HepG2 (cell line): ENCODE results near the gene CDYL2. TPM values are rescaled to one million over a fixed set of nuclear protein-coding genes. Genes with fewer than 3 reads are reported as not detected.

ENCODE experiments used
- ARNTL ChIP-seq: sonication (generic); formaldehyde crosslinking; IDR thresholded peaks from 2 replicates; pipeline ENCODE4 v1.4.0; 2020; ENCODE audit warnings: mild to moderate bottlenecking, missing genetic modification reagents
- ATF1 ChIP-seq: IDR thresholded peaks from 2 replicates; pipeline ENCODE4 v1.6.1; 2016; ENCODE audit warnings: mild to moderate bottlenecking, control low read depth
- CCDC6 ChIP-seq: sonication (generic); formaldehyde crosslinking; IDR thresholded peaks from 2 replicates; pipeline ENCODE4 v1.8.1; 2022; ENCODE audit warnings: mild to moderate bottlenecking, missing genetic modification reagents, moderate library complexity
- ELF4 ChIP-seq: sonication (generic); formaldehyde crosslinking; IDR thresholded peaks from 2 replicates; pipeline ENCODE4 v1.5.0; 2020; ENCODE audit warnings: missing genetic modification reagents, mild to moderate bottlenecking, moderate library complexity, borderline replicate concordance
- ETV6 ChIP-seq: sonication (generic); formaldehyde crosslinking; conservative IDR thresholded peaks from 2 replicates; pipeline ENCODE4 v1.4.0; 2020; ENCODE audit warnings: missing genetic modification reagents
- GABPB1 ChIP-seq: IDR thresholded peaks from 2 replicates; pipeline ENCODE4 v1.6.1; 2016; ENCODE audit warnings: mild to moderate bottlenecking, missing genetic modification reagents, moderate library complexity, missing compliant biosample characterization
- IRF1 ChIP-seq: sonication (generic); formaldehyde crosslinking; IDR thresholded peaks from 2 replicates; pipeline ENCODE4 v1.4.0; 2020; ENCODE audit warnings: low read depth, mild to moderate bottlenecking, missing genetic modification reagents
- NR2F2 ChIP-seq: IDR thresholded peaks from 2 replicates; pipeline ENCODE4 v1.6.1; 2012; ENCODE audit warnings: low read depth, inconsistent platforms, borderline replicate concordance
- SIN3A ChIP-seq: IDR thresholded peaks from 2 replicates; pipeline ENCODE4 v1.6.1; 2011; ENCODE audit warnings: low read depth, mild to moderate bottlenecking, control low read depth, low read length, borderline replicate concordance
- SOX6 ChIP-seq, 2 experiments: fragments of 450-650 bp in 1 of 2; sonication (generic) in 1 of 2; formaldehyde crosslinking in 1 of 2; IDR thresholded peaks; 2 replicates each; pipeline versions ENCODE4 v1.4.0 to v1.6.1; 2017 to 2020; ENCODE audit warnings: antibody characterized with exemption in 1 of 2, mild to moderate bottlenecking in 1 of 2, missing genetic modification reagents in 1 of 2
- STAG1 ChIP-seq: sonication (generic); formaldehyde crosslinking; IDR thresholded peaks from 2 replicates; pipeline ENCODE4 v1.4.0; 2020; ENCODE audit warnings: missing genetic modification reagents
- TP53 ChIP-seq: sonication (generic); formaldehyde crosslinking; conservative IDR thresholded peaks from 2 replicates; pipeline ENCODE4 v1.4.0; 2020; ENCODE audit warnings: missing genetic modification reagents
- ZFP82 ChIP-seq: sonication (generic); formaldehyde crosslinking; IDR thresholded peaks from 2 replicates; pipeline ENCODE4 v1.5.1; 2020; ENCODE audit warnings: mild to moderate bottlenecking, missing genetic modification reagents, borderline replicate concordance
- ZKSCAN5 ChIP-seq: sonication (generic); formaldehyde crosslinking; IDR thresholded peaks from 2 replicates; pipeline ENCODE4 v1.5.1; 2020; ENCODE audit warnings: mild to moderate bottlenecking, missing genetic modification reagents
- ZNF317 ChIP-seq: sonication (generic); formaldehyde crosslinking; IDR thresholded peaks from 2 replicates; pipeline ENCODE4 v1.5.0; 2020; ENCODE audit warnings: mild to moderate bottlenecking, missing genetic modification reagents
- ZNF558 ChIP-seq: sonication (generic); formaldehyde crosslinking; IDR thresholded peaks from 2 replicates; pipeline ENCODE4 v1.9.0; 2022; ENCODE audit warnings: mild to moderate bottlenecking, missing genetic modification reagents, borderline replicate concordance
- ZNF576 ChIP-seq: sonication (generic); formaldehyde crosslinking; IDR thresholded peaks from 2 replicates; pipeline ENCODE4 v1.4.0; 2020; ENCODE audit warnings: mild to moderate bottlenecking, missing genetic modification reagents
- ZNF605 ChIP-seq: sonication (generic); formaldehyde crosslinking; IDR thresholded peaks from 2 replicates; pipeline ENCODE4 v1.8.0; 2022; ENCODE audit warnings: mild to moderate bottlenecking, missing genetic modification reagents
- ZNF709 ChIP-seq: sonication (generic); formaldehyde crosslinking; IDR thresholded peaks from 2 replicates; pipeline ENCODE4 v1.5.0; 2020; ENCODE audit warnings: mild to moderate bottlenecking, missing genetic modification reagents
- polyA plus RNA-seq, 8 experiments: library from polyadenylated mRNA; depleted of rRNA in 3 of 8; stranded (reverse) in 7 of 8; unstranded in 1 of 8; fragments of >200 nt; fragmentation: Illumina TruSeq in 4 of 8; extraction: Trizol in 4 of 8; gene quantifications; 2 replicates each; pipeline versions ENCODE4 v1.2.1 to v1.2.3, GENCODE V29; 2011 to 2016; ENCODE audit warnings: low read depth in 4 of 8, missing spikeins in 1 of 8, mixed read lengths in 1 of 8; ENCODE audit not compliant: insufficient read depth in 1 of 8
- total RNA-seq, 5 experiments: library from RNA; depleted of rRNA; stranded (reverse); fragments of >200 nt; fragmentation: Illumina TruSeq; extraction: Trizol; gene quantifications; 2 replicates each; pipeline ENCODE4 v1.2.3, GENCODE V29; 2016; ENCODE audit warnings: low read depth in 1 of 5
- TF ChIP-seq, protein P1 (sequence below): sonication (generic); formaldehyde crosslinking; IDR thresholded peaks from 2 replicates; pipeline ENCODE4 v1.5.0; 2020; ENCODE audit warnings: mild to moderate bottlenecking, missing genetic modification reagents
- TF ChIP-seq, protein P2 (sequence below): sonication (generic); formaldehyde crosslinking; conservative IDR thresholded peaks from 2 replicates; pipeline ENCODE4 v1.5.0; 2020; ENCODE audit warnings: missing genetic modification reagents
- TF ChIP-seq, protein P3 (sequence below): sonication (generic); formaldehyde crosslinking; IDR thresholded peaks from 2 replicates; pipeline ENCODE4 v1.8.1; 2022; ENCODE audit warnings: mild to moderate bottlenecking, missing genetic modification reagents
- TF ChIP-seq, protein P4 (sequence below): fragments of 450-650 bp; IDR thresholded peaks from 2 replicates; pipeline ENCODE4 v1.6.1; 2016

Gene CDYL2
- total and polyA plus RNA-seq, 2 of the 13 experiments (the other 11 are each of a cell fraction or from before 2014, with no cell fraction given): 0.07 to 0.35 TPM

DNA sequence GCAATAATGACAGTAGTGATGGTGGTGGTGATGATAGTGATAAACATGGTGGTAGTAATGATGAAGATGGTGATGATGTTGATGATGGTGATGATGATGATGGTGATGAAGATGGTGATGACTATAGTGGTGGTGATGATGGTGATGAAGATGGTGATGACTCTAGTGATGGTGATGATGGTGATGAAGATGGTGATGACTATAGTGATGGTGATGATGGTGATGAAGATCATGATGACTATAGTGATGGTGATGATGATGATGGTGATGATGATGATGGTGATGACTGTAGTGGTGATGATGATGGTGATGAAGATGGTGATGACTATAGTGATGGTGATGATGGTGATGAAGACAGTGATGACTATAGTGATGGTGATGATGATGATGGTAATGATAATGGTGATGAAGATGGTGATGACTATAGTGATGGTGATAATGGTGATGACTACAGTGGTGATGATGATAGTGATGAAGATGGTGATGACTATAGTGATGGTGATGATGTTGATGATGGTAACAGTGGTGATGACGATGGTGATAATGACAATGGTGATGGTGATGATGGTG lies 228.0 kb downstream of the CDYL2 start (continued):
- TF ChIP-seq NR2F2 (no peak), ZNF558 (CRISPR knock-in tag) (no peak), ZFP82 (no peak), CCDC6 (no peak), ELF4 (CRISPR knock-in tag) (no peak), ZNF605 (CRISPR knock-in tag) (no peak), ZKSCAN5 (no peak), TP53 (CRISPR knock-in tag) (no peak), ETV6 (no peak), ZNF317 (no peak), ATF1 (CRISPR knock-in tag) (no peak), ZNF709 (CRISPR knock-in tag) (no peak), ARNTL (CRISPR knock-in tag) (no peak), GABPB1 (CRISPR knock-in tag) (no peak), STAG1 (CRISPR knock-in tag) (no peak), ZNF576 (CRISPR knock-in tag) (no peak), IRF1 (CRISPR knock-in tag) (no peak), SOX6 (IDR thresholded peaks at IDR 0.05) (peak; percentile 91), SOX6 (CRISPR knock-in tag; IDR thresholded peaks at IDR 0.05) (no peak), SIN3A (no peak)
- TF ChIP-seq, protein P1, sequence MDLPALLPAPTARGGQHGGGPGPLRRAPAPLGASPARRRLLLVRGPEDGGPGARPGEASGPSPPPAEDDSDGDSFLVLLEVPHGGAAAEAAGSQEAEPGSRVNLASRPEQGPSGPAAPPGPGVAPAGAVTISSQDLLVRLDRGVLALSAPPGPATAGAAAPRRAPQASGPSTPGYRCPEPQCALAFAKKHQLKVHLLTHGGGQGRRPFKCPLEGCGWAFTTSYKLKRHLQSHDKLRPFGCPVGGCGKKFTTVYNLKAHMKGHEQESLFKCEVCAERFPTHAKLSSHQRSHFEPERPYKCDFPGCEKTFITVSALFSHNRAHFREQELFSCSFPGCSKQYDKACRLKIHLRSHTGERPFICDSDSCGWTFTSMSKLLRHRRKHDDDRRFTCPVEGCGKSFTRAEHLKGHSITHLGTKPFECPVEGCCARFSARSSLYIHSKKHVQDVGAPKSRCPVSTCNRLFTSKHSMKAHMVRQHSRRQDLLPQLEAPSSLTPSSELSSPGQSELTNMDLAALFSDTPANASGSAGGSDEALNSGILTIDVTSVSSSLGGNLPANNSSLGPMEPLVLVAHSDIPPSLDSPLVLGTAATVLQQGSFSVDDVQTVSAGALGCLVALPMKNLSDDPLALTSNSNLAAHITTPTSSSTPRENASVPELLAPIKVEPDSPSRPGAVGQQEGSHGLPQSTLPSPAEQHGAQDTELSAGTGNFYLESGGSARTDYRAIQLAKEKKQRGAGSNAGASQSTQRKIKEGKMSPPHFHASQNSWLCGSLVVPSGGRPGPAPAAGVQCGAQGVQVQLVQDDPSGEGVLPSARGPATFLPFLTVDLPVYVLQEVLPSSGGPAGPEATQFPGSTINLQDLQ (CRISPR knock-in tag): no peak
- TF ChIP-seq, protein P2, sequence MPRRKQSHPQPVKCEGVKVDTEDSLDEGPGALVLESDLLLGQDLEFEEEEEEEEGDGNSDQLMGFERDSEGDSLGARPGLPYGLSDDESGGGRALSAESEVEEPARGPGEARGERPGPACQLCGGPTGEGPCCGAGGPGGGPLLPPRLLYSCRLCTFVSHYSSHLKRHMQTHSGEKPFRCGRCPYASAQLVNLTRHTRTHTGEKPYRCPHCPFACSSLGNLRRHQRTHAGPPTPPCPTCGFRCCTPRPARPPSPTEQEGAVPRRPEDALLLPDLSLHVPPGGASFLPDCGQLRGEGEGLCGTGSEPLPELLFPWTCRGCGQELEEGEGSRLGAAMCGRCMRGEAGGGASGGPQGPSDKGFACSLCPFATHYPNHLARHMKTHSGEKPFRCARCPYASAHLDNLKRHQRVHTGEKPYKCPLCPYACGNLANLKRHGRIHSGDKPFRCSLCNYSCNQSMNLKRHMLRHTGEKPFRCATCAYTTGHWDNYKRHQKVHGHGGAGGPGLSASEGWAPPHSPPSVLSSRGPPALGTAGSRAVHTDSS (CRISPR knock-in tag): no peak
- TF ChIP-seq, protein P3, sequence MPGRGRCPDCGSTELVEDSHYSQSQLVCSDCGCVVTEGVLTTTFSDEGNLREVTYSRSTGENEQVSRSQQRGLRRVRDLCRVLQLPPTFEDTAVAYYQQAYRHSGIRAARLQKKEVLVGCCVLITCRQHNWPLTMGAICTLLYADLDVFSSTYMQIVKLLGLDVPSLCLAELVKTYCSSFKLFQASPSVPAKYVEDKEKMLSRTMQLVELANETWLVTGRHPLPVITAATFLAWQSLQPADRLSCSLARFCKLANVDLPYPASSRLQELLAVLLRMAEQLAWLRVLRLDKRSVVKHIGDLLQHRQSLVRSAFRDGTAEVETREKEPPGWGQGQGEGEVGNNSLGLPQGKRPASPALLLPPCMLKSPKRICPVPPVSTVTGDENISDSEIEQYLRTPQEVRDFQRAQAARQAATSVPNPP: no peak
- TF ChIP-seq, protein P4, sequence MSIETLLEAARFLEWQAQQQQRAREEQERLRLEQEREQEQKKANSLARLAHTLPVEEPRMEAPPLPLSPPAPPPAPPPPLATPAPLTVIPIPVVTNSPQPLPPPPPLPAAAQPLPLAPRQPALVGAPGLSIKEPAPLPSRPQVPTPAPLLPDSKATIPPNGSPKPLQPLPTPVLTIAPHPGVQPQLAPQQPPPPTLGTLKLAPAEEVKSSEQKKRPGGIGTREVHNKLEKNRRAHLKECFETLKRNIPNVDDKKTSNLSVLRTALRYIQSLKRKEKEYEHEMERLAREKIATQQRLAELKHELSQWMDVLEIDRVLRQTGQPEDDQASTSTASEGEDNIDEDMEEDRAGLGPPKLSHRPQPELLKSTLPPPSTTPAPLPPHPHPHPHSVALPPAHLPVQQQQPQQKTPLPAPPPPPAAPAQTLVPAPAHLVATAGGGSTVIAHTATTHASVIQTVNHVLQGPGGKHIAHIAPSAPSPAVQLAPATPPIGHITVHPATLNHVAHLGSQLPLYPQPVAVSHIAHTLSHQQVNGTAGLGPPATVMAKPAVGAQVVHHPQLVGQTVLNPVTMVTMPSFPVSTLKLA: peak; percentile 34; the same call in 1 of the 2 replicates
